KBM-7 (cell line): Measurements from ENCODE around the gene MCTP2.

ENCODE experiments used
- DNase-seq: peaks from one replicate; pipeline ENCODE4 v3.0.0-alpha.2; 2015
- in situ Hi-C: fragments of 300-500 bp; cut with MboI; formaldehyde crosslinking; loops from 2 replicates; pipeline ENCODE4 v1.14.3; 2020; ENCODE audit warnings: low sequenced_read_pairs, low pct_unique_long_range_greater_than_20kb, mixed read lengths

MCTP2 gene, protein sequence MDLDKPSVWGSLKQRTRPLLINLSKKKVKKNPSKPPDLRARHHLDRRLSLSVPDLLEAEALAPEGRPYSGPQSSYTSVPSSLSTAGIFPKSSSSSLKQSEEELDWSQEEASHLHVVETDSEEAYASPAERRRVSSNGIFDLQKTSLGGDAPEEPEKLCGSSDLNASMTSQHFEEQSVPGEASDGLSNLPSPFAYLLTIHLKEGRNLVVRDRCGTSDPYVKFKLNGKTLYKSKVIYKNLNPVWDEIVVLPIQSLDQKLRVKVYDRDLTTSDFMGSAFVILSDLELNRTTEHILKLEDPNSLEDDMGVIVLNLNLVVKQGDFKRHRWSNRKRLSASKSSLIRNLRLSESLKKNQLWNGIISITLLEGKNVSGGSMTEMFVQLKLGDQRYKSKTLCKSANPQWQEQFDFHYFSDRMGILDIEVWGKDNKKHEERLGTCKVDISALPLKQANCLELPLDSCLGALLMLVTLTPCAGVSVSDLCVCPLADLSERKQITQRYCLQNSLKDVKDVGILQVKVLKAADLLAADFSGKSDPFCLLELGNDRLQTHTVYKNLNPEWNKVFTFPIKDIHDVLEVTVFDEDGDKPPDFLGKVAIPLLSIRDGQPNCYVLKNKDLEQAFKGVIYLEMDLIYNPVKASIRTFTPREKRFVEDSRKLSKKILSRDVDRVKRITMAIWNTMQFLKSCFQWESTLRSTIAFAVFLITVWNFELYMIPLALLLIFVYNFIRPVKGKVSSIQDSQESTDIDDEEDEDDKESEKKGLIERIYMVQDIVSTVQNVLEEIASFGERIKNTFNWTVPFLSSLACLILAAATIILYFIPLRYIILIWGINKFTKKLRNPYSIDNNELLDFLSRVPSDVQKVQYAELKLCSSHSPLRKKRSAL

GRCh38 chr15:94230883-94231722 is at the start of gene MCTP2:
Gene MCTP2 (plus strand): TSS chr15:94231561. CDS start chr15:94298266, 66,705 bp downstream.
- DNase-seq: peak; percentile 89
- in situ Hi-C loops: no loop called here

- in situ Hi-C loops: no loop called here
- no peak for DNase-seq
Measured at GRCh38 chr15:94182883-94183282, 48.5 kb upstream of the MCTP2 start.

DNA sequence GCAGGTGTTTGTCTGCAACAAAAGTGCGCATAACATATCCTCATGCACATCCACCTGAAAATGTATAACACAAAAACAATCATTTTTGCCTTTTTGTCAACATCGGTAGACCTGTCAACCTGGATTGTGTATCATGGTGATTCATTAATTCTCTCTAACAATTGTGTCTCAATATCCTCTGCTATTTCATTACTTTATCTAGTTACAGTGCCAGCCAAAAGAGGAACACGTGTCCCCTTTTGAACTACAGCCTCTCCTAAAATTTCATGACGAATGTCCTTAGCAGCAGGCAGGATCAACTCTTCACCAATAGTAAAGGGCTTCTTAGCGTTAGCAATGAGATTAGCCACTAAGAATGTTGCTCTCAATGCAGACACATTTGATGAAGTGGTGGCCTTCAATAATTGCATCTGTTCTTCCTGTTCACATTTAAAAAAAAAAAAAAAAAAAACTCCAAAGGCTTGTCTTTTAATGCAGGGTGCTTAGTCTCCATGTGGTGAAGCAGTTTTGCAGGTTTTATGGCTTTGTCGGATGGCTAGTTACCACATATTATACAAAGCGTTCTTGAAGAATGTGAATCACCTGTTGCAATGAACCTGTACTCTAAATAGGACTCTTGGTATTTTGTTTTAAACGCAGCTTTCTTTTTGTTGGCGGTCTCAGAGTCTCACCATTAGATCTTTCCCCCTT is 45.7 kb upstream of the MCTP2 start:
- in situ Hi-C loops: no loop called here
- no peak for DNase-seq

DNA sequence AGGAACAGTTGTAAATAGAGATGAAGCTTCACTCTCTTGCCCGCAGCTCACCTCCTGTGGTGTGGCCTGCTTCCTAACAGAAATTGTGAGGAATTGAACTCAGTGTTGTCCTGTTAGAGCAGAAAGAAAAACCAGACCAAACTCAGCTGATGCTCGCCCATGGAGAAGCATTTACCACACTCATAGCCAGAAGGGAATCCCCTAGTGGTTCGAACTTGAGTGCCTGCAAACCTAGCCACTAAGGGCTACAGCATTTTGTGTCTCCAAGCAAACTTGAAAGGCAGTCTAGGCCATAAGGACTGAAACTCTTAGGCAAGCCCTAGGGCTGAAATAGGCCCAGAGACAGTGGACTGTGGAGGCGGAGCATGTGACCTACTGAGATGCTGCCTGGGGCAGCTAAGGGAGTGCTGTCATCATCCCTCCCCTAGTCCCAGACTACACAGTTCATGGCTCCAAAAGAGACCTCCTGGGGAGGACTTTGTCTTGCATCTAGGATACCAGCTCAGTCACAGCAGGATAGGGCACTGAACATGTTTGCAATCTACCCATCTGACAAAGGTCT is 44.5 kb upstream of the MCTP2 start:
- in situ Hi-C loops: no loop called here
- DNase-seq: no peak

DNA sequence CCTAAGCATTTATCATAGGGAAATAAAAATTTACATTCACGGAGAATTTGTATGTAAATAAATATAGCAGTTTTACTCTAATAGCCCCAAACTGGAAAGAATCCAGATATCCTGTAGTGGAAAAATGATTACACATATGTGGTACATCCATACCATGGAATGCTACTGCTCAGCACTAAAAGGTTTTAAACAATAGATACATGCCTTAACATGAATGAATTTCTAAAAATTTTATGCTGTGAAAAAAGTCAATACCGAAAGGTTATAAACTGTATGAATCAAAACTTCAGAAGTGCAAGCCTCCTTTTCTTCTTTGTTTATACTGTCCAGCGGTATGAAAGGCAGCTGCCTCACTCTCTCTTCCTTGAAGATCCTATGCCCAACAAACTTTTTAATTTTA is 37.5 kb upstream of the MCTP2 start:
- DNase-seq: no peak
- in situ Hi-C loops: no loop called here

DNA sequence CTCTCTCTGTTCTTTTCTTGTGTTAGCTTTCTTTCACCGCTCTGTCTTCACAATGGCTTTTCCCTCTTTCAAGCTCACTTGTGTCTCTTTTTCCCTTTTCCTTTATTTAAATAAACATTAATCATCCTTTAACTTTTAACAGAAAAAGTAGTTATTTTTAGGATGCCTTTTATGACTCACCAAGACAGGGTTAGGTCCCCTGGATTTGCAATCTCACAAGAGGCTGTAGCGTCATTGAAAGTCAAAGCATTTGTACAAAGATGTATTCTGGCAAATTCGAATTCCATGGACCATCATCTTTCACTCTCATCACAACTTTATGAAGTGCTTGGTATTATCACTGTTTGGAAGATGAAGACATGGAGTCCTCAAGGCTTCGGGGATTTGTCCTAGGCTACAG is 34.8 kb upstream of the MCTP2 start:
- DNase-seq: no peak
- in situ Hi-C loops: no loop called here

GRCh38 chr15:94198633-94199032 is 32.7 kb upstream of the MCTP2 start:
- in situ Hi-C loops: no loop called here
- DNase-seq: no peak

DNA sequence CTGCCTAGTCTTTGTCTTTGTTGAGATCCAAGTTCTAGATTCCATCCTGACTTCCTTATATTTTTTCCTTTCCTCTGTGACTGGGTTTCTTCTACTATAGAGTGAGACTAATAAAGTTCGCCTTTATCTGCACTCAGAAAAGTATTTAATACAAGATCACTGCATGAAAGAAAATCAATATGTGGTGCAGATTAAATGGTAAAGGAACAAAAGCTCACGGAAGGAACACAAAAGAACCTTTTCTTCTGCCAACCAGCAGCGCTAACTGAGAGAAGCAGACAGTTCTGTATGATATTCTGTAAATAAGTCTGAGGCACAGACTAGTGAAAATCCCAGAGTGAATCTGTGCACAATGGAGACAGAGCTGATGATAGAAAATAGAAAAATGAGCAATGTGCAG is 31.6 kb upstream of the MCTP2 start:
- DNase-seq: no peak
- in situ Hi-C loops: no loop called here

- no peak for DNase-seq
- in situ Hi-C loops: no loop called here
Measured at GRCh38 chr15:94203306-94203705, 28.1 kb upstream of the MCTP2 start.

GRCh38 chr15:94205366-94205765 is 26.0 kb upstream of the MCTP2 start:
- in situ Hi-C loops: no loop called here
- DNase-seq: peak; percentile 77

DNA sequence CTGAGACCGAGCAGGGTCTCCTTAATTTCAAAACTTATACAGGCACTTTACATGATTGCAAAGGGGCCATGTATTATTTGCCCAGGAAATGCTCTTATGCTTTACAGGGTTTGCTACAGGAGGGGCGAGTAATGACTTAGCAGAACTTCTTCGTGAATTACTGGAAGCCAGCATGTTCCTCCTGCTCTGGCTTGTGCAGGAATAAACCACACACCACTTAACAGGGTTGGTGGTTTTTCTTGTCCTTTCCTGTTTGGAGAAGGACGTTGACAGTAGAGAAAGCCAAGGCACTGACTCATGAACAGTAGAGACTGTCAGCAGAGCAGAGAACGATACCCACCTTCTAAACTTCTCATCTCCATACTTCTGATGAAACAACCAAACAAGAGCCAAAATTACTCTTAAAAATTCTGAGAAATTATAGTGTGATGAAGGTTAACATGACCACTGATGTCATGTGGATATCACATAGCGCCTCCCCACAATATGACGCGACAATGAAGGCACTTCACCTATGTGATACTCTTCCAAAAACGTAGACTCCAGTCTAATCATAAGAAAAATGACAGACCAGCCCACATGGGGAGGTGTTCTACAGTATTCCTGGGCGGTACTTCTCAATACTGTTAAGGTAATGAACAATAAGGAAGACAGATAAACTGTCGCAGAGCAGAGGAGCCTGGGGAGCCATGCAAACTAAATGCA is 24.7 kb upstream of the MCTP2 start:
- in situ Hi-C loops: no loop called here
- peak; percentile 96 for DNase-seq

DNA sequence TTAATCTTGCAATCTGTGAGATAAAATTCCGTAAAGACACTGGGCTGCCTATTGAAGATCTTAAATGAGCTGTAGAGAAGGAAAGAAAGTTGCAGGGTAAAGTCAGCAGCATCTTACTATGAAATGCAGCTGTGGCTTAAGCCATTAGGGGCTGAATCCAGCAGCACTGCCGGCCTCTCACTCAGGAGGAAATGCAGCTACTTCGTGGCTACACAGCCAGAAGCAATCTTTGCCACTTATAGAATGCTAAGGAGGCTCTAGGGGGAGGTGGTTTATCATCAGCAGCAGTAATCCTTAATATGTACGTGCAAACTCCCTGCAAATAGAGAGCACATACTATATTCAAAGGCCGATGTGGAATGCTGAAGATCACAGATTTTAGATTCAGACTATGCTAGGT is 19.1 kb upstream of the MCTP2 start:
- no peak for DNase-seq
- in situ Hi-C loops: no loop called here

DNA sequence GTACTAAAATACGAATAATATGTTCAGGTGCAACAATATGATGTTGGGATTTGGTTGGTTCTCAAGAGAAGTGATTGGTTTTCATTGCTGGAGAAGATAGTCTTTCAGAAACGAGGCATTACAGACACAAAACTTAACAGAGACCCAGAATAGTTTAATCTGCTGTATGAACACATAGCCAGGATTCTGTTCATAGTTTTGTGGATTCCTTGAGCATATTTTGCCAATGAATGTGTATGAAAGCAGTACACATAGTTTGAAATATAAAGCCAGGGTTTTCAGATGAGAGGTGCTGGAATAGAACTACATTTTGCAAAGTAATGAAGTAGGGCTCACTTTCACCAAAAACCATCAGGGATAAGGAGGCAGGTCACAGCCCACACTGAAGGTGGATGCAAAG is 5.7 kb upstream of the MCTP2 start:
- in situ Hi-C loops: no loop called here
- no peak for DNase-seq

GRCh38 chr15:94228611-94229010 is 2.8 kb upstream of the MCTP2 start:
- in situ Hi-C loops: no loop called here
- no peak for DNase-seq

- DNase-seq: peak; percentile 62
- in situ Hi-C loops: no loop called here
Measured at GRCh38 chr15:94229591-94230369, 1.6 kb upstream of the MCTP2 start.

DNA sequence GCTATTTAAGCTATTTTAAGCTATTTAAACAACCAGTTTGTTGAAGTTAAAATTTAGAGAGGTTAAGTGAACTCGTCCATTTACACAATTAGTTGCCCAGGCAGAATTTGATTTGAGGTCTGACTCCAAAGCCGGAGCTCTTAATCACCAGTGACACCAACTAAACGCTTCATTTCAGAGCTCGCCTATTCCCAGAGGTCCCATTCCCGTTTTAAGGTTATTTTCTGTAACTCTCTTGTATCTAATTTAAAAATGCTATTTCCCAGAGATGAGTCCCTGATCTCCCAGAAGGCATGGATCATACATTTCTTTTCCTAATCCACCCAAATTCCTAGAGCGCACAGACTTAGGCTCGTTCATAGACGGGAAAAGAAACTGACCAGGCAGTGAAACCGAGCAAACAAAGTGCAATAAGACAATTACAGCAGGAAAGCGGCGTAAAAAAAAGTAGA is 904 bp upstream of the MCTP2 start:
- in situ Hi-C loops: no loop called here
- no peak for DNase-seq

DNA sequence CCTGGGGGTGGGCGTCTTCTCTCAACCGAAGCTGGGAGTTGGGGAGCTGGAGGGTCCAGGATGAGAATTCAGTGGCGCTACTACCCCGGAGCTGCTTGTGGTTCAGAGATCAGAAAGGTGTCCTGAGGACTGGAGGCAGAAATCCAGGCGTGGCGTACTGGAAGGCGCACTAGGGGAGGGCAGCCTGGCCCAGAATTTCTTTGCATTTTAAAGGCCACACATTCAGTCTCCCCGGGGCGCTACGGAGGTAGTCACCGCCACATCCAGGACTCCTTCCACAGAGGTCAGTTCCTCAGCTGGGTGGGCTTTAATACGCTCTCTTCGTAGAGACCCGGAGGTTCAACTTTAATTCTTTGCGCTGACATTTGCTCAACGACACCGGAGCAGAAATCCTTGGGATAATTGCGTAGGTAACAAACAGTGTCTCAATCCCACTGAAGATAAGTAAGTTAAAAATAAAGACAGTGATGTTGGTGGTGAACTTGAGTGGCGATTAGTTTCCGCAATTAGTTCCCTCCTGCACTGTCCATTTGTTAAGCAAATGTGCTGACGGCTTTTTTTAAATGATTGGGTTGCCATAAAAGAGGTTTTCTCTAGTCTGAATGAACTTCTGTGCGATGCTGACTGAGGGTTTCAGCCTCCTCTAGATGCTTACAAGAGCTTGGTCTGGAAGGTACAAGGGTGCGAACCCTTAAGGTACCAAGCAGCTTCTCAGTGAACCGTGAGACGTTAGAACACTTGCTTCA is 535 bp downstream of the MCTP2 start:
- in situ Hi-C loops: no loop called here
- peak; percentile 44 for DNase-seq
